GM19043 (cell line): Measurements from ENCODE around the gene CARNS1.

Experiments used
- ATAC-seq: cut with Tn5 transposase; IDR thresholded peaks from one replicate; pipeline ENCODE4 v1.9.1; 2021; ENCODE audit warnings: low read depth; ENCODE audit not compliant: unreplicated experiment

CARNS1 gene, protein sequence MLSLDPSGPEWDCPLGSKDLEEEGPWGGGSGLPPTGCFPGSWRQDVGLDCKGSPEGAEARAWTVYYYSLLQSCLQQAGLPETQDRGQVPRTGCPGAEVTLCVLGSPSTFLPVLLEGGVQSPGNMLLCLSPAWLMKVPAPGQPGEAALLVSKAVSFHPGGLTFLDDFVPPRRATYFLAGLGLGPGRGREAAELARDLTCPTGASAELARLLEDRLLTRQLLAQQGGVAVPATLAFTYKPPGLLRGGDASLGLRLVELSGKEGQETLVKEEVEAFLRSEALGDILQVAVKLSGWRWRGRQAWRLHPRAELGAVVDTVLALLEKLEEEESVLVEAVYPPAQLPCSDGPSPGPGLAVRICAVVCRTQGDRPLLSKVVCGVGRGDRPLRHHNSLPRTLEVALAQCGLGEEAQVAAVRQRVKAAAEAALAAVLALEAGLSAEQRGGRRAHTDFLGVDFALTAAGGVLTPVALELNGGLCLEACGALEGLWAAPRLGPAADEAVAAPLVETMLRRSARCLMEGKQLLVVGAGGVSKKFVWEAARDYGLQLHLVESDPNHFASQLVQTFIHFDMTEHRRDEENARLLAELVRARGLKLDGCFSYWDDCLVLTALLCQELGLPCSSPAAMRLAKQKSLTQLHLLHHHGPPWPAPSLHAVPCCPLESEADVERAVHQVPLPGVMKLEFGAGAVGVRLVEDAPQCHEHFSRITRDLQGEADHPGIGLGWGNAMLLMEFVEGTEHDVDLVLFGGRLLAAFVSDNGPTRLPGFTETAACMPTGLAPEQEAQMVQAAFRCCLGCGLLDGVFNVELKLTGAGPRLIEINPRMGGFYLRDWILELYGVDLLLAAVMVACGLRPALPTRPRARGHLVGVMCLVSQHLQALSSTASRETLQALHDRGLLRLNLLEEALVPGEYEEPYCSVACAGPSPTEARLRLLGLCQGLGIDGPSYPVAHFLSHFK

DNA sequence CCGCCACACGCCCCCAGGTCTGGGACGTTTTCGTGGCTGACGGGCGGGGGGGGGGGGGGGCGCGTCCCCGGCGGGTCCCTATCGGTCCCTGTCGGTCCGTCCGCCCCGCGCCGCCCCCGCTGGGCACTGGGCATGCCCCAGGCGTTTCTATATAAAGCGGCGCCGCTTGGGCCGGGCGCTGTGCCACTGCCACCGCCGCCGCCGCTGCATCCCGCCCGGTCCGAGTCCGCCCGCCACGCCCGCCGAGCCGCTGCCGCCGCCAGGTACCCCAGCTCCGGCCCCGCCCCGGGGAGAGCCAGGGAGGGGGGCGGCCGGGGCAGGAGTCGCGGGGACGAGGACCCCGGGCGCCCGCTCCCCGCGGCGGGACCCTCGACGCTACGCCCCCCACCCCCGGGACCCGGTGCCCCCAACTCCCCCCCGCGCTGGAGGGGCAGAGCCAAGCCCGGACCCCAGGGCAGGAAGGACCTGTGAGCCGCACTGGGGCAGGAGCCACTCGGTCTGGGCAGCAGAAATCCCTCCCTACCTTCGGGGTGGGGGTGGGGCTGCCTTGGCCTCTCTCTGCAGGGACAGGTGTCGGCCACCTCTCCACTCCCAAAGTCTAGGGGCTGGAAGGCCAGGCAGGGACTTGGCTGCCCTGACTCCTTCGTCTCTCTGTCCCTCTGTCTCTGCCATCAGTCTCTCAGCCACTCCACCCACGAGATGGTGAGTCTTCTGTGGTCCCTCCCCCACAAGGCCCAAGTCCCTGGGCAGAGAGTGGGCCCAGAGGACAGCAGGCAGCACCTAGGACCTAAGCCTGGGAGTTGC, at the start of gene CARNS1:
Gene CARNS1, plus strand, starts transcription at position 178 of the 804 bp plus-strand sequence. Its CDS starts 522 bp downstream, at position 700.
- ATAC-seq: no peak

DNA sequence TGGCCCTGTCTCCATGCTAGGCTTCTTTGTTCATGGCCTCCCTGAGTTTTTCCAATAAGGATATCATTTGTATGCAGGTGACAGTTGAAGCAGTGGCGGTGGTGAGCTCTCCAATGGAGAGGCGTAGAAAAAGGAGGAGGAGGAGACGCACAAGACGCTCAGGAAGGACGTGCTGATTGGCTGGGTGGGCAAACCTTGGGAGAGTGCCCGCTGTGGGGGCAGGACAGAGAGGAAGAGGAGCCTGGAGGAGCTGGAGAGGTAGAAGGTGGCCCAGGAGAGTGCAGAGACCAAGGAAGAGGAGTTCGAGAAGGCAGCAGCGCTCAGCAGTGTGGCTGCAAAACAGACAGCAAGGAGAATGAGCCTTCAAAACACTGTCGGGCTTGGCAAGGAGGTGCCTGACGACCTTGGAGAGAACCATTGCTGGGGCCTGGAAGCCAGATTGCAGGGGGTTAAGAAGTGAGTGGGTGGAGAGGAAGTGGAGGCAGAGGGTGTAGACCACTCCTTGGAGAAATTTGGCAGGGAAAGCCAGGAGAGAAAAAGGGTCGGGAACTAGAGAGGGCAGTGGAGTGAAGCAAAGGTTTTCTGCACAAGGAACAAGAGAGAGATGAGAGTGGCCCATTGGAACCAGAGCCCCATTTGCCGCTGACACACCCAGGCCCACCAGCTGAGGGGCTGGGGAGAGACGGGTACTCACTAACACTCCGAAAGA, 49.6 kb upstream of the CARNS1 start:
- ATAC-seq: no peak

DNA sequence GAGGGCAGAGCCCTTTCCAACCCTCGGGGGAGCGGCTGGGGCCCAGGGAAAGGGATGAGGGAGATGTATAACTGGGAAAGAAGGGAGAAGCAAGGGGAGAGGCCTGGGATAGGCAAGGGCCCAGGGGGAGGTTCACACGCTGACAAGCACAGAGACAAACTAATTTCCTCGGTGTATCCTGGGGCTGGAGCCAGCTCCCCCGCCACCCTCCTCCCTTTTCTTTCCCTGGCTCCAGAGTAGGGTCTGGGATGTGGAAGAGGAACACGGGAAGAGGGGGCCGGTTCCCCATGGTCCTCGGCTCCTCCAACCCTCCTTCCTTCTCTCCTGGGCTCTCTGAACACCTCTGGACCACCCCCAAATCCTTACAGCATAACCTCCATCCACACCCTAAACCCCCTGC, 48.9 kb upstream of the CARNS1 start:
- ATAC-seq: no peak

DNA sequence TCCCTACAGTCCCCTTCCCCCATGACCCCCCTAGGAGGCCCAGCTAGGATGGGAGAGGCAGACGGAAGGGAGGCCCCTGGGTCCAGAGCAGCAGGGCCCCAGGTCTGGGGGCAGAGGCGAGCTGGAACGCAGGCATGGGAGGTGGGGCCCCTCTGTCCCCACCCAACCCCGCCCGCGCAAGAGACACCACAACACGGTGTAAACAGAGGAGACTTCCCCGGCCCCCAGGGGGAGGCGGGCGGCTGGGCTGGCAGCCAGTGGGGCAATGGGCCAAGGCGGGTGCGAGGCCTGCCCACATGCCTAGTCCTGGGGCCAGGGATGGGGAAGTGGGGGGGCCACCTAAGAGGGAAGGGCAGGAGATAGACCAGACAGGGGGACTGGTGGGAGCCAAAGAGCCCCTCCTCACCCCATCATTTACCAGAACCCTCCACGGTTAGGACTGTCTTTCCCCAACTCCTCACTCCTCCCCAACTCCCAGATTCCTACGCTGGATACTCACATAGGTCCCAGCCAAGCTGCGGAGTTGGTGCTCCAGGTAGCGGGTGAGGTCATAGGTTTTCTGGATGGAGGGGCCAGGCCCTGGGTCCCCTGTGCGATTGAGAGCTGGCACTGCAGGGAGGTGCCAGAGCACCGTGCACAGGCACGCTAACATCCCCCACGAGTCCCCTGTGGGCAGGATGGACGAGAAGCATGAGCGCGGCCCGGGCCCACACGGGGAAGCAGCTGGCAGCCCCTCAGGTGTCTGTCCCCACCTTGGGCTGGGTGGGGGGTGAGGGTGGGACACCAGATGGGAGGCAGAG, 48.3 kb upstream of the CARNS1 start:
- ATAC-seq: no peak

DNA sequence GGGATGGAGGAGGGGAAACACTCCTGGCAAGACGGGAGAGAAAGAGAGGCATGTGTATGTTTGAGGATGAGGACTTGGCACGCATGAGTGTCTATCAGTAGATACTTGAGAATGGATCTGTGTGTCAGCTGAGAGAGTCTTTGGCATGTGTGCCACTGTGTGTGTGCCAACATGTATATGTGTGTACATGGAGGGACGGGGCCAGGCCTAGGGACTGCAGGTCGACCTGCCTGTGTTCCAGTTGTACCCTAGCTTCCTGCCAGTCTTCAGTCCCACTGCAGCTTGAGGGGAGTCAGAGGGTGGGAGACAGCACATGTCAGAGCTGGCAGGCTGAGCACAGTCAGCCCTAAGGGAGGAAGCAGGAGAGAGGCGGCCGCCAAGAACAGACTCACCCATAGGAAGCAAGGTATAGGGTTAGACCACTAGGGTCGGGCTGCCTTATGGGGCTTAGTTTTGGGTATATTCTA, 47.7 kb upstream of the CARNS1 start:
- ATAC-seq: no peak

DNA sequence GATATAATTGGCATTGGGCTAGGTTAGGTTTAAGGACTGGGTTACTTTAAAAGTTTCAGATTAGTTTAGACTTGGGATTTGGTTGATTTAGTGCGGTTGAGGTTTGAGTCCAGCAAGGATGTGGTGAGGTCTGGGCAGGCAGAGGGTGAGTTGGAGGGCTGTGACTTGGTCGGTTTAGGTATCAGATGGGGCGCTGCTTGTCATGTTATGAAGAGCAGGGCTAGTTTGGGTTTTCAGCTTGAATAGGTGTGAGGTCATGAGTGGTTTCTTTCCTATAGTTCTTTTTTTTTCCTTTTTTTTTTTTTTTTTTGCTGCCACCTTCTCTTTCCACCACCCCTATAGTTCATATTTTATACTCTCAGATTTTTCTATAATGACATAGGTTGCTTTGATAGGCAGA, 46.9 kb upstream of the CARNS1 start:
- ATAC-seq: no peak

DNA sequence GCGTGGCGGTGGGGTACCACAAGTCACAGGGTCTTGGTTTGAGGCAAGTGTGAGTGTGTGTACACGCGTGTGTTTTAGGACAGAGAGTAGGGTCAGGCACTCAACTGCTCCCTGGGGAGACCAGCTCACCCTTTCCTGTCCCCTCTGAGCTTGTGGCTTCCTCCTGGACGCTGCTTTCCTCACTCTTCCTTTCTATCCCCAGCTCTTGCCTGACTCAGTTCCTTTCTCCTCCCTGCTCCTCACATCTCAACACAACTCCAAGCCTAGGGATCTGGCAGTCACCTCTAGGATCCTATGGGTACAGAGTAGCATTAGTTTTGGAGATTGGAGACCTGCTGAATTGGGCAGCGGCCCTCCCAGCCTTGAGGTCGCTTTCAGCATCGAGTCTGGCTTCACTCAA, 46.2 kb upstream of the CARNS1 start:
- ATAC-seq: no peak

DNA sequence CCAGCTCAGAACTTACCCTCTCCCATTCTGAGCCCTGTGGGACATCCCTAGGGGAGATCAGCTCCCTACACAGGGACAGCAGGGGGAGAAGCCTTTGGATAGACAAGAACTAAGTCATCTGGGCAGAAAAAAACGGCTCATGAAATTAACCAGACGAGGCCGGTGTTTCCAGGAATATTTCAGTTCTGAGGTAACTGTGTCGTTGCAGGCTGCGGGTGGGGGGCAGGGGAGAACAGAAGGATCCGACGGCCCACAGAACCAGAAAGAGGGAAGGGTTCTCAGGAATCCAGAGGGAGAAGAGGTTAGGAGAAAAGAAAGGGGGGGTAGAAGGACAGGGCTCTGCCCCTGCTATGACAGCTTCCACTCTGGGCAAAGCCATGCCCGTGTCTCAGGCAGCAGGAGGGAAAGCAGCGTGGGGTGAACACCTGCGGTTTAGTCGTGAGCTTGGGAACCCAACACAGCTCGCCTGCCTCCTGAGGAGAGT, 45.6 kb upstream of the CARNS1 start:
- no peak for ATAC-seq

DNA sequence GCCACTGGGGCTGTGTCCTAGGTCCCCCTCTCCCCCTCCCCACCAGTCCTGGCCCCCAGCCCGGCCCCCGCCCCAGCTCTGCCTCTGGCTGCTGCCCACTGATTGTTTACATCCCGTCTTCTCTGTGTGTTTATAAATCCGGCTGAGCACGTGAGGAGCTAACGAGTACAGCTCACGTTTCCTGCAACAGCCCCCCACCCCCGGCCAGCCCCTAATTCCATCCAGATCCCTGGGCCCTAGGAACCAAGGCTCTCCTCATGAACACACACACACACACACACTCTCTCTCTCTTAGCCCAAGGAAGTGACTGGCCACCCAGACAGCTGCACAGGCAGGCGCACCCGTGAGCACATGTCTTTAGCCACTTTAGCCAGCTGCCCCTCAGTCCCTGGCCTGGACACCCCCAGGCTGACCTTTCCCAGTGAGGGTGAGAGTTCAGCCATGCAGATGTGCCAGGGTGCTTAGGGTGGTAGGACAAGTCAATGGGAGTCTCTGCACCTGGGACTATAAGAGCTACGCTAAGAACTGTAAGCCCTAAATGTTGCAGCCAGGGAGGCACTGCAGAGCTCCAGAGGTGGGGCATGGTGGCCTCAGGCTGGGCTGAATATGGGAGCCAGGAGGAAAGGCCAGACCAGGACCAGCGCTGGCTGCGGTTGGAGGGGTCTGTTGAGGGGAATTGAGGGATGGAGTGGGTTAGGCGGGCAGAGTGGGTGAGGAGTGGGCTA, 45.0 kb upstream of the CARNS1 start:
- no peak for ATAC-seq

DNA sequence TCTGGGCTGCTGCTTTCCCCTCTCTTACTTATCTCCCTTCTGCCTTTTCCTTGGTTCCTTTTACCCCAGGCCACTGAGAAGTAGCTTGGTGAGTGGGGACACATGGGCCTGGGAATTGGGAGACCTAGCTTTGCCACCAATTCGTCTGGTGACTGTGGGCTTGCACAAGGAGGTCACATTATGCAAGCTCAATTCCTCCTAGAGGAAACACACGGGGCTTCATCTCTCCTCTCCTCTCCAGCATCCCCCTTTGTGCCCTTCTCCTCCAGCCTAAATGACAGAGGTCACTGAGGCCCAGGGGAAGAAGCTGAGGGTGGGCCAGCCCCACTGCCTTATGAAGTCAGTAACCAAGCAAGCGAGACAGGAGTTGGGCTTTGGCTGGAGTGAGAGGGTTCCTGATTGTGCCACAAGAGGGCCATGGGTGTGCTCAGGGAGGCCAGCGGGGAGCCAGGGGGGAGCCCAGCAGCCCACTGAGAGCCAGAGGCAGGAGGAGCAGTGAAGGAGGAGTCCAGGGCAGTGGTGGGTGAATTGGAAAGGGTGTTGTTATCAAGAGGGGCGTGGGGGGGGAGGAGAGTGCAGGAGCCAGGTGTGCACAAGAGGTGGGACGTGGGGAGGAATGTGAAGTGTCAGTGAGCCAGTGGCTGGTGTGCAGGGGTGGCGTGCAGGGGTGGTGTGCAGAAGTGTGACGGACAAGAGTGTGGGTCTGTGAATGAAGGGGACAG, 44.1 kb upstream of the CARNS1 start:
- ATAC-seq: no peak

DNA sequence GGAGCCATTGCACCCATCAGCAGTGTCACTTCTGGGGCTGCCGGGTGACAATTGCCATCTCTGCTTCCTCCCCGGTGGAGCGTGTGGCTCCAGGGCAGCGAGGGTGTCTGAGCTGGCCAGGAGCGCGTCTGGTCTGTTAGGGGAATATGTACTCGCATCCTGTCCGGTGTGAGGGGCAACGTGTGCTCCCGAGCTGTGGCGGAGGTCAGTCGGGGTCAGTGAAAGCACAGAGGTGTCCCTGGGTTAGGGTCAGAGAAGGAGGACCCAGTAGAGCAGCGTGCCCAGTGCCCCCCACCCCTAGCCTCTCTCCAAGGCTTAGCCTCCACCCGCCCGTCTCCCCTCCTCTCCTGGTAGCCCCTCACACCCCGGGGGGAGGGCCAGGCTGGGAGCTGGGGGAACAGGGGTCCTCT, 43.6 kb upstream of the CARNS1 start:
- ATAC-seq: no peak

DNA sequence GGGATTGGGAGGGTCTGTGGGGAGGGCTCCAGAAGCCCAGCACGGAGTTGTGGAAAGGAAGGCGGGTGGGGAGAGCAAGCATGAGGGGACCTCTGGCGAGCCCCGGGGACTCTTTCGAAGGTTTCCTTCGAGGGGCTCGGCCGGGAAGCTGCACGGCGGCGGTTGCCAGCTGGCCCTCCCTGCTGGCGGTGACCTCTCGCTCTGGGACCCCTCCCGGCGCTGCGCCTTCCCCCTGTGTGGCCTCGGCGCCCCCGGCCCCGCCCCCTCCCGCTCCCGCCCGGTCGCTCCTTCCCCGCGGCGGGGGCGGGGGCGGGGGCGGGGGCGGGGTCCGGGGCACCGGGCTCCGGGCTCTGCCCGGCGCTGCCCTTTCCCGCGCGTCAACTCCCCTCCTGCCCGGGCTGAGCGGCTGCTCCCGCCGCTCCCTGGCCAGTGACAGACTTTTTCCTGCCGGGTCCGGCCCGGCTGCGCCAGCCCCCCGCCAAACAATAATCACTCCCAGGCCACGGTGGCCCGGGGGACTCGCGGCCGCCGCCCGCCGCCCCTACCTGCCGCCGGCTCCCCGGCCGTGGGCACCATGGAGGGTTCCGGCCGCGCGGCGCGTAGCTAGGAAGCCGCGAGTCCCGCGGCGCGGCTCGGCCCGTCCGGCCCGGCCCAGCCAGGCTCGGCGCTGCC, 43.0 kb upstream of the CARNS1 start:
- no peak for ATAC-seq

DNA sequence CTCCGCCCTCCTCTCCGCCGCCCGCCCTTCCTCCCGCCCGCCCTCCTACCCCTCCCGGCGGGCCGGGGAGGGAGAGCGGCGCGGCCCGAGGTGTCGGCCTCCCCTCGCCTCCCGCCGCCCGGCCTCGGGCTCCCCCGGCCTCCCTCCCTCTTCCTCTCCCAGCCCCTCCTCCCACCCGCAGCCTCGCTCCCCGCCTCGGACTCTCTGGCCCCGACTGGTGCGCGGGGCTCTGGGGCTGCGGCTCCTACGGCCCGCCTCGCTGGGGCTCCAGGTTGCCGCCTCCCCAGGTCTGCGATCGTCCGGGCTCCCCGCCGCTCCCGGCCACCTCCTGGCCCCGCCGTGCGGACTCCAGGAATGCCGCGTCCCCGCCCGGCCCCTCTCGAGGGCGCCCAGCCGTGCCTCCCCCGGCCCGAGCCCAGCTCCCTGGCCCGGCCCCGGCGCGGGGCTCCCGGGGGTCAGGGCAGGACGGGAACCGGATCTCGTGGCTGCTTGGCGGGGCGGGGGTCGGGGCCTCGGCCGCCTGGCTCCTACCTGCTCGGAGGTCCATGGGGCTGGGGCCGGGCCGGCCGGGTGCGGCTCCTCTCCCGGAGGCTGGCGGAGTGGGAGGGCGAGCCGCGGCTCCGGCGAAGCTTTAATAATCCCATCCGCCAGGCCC, 42.4 kb upstream of the CARNS1 start, which contains the start of gene CLCF1:
Gene CLCF1, minus strand, starts transcription at position 606 of the 655 bp plus-strand sequence. Its CDS starts 59 bp downstream, at position 547.
- no peak for ATAC-seq

DNA sequence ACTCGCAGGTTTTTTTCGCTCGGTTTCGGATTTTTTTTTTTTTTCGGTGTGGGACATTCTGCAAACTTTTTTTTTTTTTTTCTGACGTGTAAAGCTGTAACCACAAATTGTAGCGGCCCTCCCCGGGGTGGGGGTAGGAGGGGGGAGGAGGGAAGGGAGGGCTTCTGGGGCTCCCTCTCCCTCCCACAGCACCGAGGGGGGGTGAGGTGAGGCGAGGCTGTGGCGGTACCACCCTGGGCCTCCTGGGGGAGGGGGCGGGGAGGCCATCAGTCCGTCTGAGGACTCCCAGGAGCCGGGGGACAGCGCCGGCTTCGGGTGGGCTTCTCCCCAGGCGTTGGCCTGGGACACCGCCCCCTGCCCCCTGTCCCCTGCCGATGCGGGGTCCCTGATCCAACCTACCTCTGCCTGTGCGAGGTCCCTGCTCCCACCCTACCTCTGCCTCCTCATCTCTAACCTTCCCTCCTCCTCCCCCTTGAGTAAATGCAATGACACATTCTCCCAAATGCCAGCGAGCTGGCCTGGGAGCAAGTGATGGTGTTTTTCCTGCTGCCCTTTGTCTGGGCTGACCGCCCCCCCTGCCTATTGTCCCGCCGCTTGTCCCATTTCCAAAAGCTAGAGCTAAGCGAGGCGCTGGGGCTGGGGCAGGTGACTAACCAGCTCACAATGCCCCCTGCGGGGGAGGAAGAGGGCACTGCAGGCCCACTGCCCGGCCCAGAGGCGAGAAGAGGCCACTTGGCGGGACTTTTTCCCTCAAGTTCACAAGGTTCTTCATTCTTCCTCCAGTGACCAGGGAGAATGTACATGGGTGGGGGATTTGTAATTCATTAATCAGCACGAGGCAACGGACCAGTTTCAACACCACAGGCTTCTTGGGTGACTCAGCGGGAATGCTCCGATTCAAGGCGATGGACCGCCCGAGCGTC, 41.6 kb upstream of the CARNS1 start:
- ATAC-seq: no peak

DNA sequence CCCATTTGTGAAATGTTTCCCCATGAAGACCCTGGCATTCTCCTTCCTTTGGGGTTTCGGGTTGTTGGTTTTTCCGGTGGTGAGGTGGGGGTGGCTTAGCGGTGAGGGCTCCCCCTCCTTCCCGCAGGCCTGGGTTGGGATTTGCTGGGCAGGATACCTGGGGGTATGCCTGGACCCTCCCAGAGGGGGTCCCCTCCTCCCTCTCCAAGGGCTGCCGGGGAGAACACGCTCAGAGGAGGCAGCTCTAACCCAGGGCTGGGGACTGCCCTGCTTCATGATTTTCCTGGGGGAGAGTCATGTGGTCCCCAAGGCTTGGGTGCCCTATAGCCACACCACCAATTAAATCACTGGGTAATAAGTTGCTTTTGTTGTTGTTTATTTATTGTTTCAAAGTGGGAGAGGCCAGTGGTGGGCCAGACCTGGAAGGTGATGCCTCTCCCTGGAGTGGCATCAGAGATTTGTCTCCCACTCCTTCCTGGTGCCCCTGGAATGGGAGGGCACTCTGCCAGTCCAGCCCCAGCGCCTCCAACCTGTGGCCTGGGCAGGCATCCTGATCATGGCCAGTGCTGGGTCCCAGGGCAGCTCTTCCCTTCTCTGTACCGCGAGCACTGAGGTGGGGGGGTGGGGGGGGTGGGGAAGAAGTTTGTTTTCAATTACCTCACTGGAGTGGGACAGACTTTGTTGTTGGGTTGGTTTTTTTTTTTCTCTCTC, 40.8 kb upstream of the CARNS1 start:
- no peak for ATAC-seq
